ENCODE results near the gene HES6. TPM values are rescaled to one million over a fixed set of nuclear protein-coding genes. Genes with fewer than 3 reads are reported as not detected.

The HES6 gene
- polyA plus RNA-seq, 1 donor, result 3.7 TPM

GRCh38 chr2:238236571-238236970 is 3.3 kb downstream of the HES6 start:
- DNase-seq, result no peak

GRCh38 chr2:238235856-238236255 is 4.0 kb downstream of the HES6 start:
- no peak for DNase-seq

GRCh38 chr2:238235331-238235732 is 4.5 kb downstream of the HES6 start:
- DNase-seq, result no peak

- DNase-seq, result no peak
Measured at GRCh38 chr2:238233625-238234024, 6.2 kb downstream of the HES6 start.

GRCh38 chr2:238231809-238232208 is 8.0 kb downstream of the HES6 start:
- no peak for DNase-seq

- no peak for DNase-seq
Measured at GRCh38 chr2:238231251-238231793, 8.5 kb downstream of the HES6 start.

GRCh38 chr2:238230699-238231098 is 9.1 kb downstream of the HES6 start:
- DNase-seq, result no peak

GRCh38 chr2:238228700-238229099 is 11.1 kb downstream of the HES6 start:
- no peak for DNase-seq

- no peak for DNase-seq
Measured at GRCh38 chr2:238227587-238228032, 12.2 kb downstream of the HES6 start.

- DNase-seq, result no peak
Measured at GRCh38 chr2:238226698-238227586, 12.9 kb downstream of the HES6 start.

- DNase-seq, result no peak
Measured at GRCh38 chr2:238225911-238226697, 13.7 kb downstream of the HES6 start.

GRCh38 chr2:238225121-238225520 is 14.7 kb downstream of the HES6 start:
- no peak for DNase-seq

- no peak for DNase-seq
Measured at GRCh38 chr2:238224356-238225035, 15.3 kb downstream of the HES6 start.

- DNase-seq, result no peak
Measured at GRCh38 chr2:238220892-238221521, 18.8 kb downstream of the HES6 start.

- no peak for DNase-seq
Measured at GRCh38 chr2:238220274-238220891, 19.5 kb downstream of the HES6 start.

- DNase-seq, result no peak
Measured at GRCh38 chr2:238216651-238217184, 23.1 kb downstream of the HES6 start.

- DNase-seq, result no peak
Measured at GRCh38 chr2:238207006-238207405, 32.8 kb downstream of the HES6 start.

- no peak for DNase-seq
Measured at GRCh38 chr2:238203973-238204683, 35.7 kb downstream of the HES6 start.

GRCh38 chr2:238203094-238203972 is 36.5 kb downstream of the HES6 start, which contains the start of gene ILKAP:
ILKAP (minus strand) TSS chr2:238203695; CDS start chr2:238203553, 142 bp downstream.
- peak; percentile 83 for DNase-seq
